ENCODE measurements around the gene HCN3.

The HCN3 gene

GRCh38 chr1:155254714-155255242, 22.5 kb upstream of the HCN3 start:
- DNase-seq: no peak

- DNase-seq: peak; percentile 94
Measured at GRCh38 chr1:155255243-155256007, 21.8 kb upstream of the HCN3 start, which contains the start of gene ENTREP3. TSS of gene ENTREP3 (minus strand) at chr1:155255483. CDS start at chr1:155254877, 606 bp downstream.

GRCh38 chr1:155256058-155256852, 21.0 kb upstream of the HCN3 start:
- DNase-seq: no peak

- no peak for DNase-seq
Measured at GRCh38 chr1:155260276-155260675, 17.0 kb upstream of the HCN3 start.

GRCh38 chr1:155261493-155261851, 15.8 kb upstream of the HCN3 start:
- DNase-seq: peak; percentile 55

GRCh38 chr1:155261852-155262673, 15.2 kb upstream of the HCN3 start, which contains the start of gene SCAMP3:
TSS of gene SCAMP3 (minus strand) at chr1:155262360. CDS start at chr1:155262151, 209 bp downstream.
- peak; percentile 99 for DNase-seq

- no peak for DNase-seq
Measured at GRCh38 chr1:155263067-155263466, 14.2 kb upstream of the HCN3 start.

- no peak for DNase-seq
Measured at GRCh38 chr1:155266553-155266952, 10.7 kb upstream of the HCN3 start.

GRCh38 chr1:155267373-155267772, 9.9 kb upstream of the HCN3 start:
- no peak for DNase-seq

- DNase-seq: no peak
Measured at GRCh38 chr1:155268630-155269029, 8.6 kb upstream of the HCN3 start.

GRCh38 chr1:155269381-155269780, 7.9 kb upstream of the HCN3 start:
- no peak for DNase-seq

GRCh38 chr1:155272466-155273342, 4.6 kb upstream of the HCN3 start:
- peak; percentile 89 for DNase-seq

- DNase-seq: peak; percentile 99
Measured at GRCh38 chr1:155273343-155274245, 3.7 kb upstream of the HCN3 start, which contains the start of gene CLK2. TSS of gene CLK2 (minus strand) at chr1:155273504. CDS start at chr1:155270977, 2,527 bp downstream.

- peak; percentile 81 for DNase-seq
Measured at GRCh38 chr1:155277902-155278688, 832 bp downstream of the HCN3 start.

- no peak for DNase-seq
Measured at GRCh38 chr1:155278689-155279160, 1.5 kb downstream of the HCN3 start.

GRCh38 chr1:155279268-155279667, 2.0 kb downstream of the HCN3 start:
- no peak for DNase-seq

GRCh38 chr1:155282488-155283091, 5.3 kb downstream of the HCN3 start:
- DNase-seq: no peak

- DNase-seq: no peak
Measured at GRCh38 chr1:155284476-155284875, 7.2 kb downstream of the HCN3 start.

- no peak for DNase-seq
Measured at GRCh38 chr1:155285063-155285462, 7.8 kb downstream of the HCN3 start.
